Vagina (tissue), 2 donors: ENCODE measurements around the gene IGSF23. TPM values are rescaled to one million over a fixed set of nuclear protein-coding genes. Genes with fewer than 3 reads are reported as not detected.

Experiments used
- DNase-seq, 2 donors: peaks; one replicate each; pipeline ENCODE4 v3.0.0-alpha.2; 2017; ENCODE audit errors: extremely low spot score in 2 of 2
- H3K27ac ChIP-seq: fragments of 200-600 bp; sonication (generic); one replicate; pipeline ENCODE4 v1.5.1; 2019
- H3K27me3 ChIP-seq: fragments of 200-600 bp; sonication (generic); one replicate; pipeline ENCODE4 v1.5.1; 2019
- H3K36me3 ChIP-seq, 2 donors: fragments of 200-600 bp; sonication (generic); one replicate each; pipeline ENCODE4 v1.5.1; 2017 to 2019
- H3K4me1 ChIP-seq: fragments of 200-600 bp; sonication (generic); one replicate; pipeline ENCODE4 v1.5.1; 2019
- H3K4me3 ChIP-seq, 2 donors: fragments of 200-600 bp; sonication (generic); 1 replicate in 1 of 2; 2 replicates in 1 of 2; pipeline ENCODE4 v1.5.1; 2016 to 2019
- H3K9me3 ChIP-seq: fragments of 200-600 bp; sonication (generic); one replicate; pipeline ENCODE4 v1.5.1; 2019
- POLR2A ChIP-seq, 2 donors: fragments of 450-650 bp; IDR thresholded peaks; one replicate each; pipeline ENCODE4 v1.6.1; 2017; ENCODE audit warnings: antibody characterized with exemption in 2 of 2, mild to moderate bottlenecking in 2 of 2, moderate library complexity in 2 of 2
- POLR2AphosphoS5 ChIP-seq, 2 donors: sonication (generic); formaldehyde crosslinking; IDR thresholded peaks; one replicate each; pipeline ENCODE4 v1.9.0; 2017; ENCODE audit warnings: antibody characterized with exemption in 2 of 2, mild to moderate bottlenecking in 2 of 2, low read depth in 1 of 2; ENCODE audit not compliant: insufficient read depth in 1 of 2
- intact Hi-C: fragments of 100-400 bp; cut with DNase I; formaldehyde crosslinking; loops from one replicate; pipeline ENCODE4 v1.15.1; 2023
- total RNA-seq: library from RNA; depleted of rRNA; stranded (reverse); fragments of >200 nt; gene quantifications from one replicate; pipeline ENCODE4 v1.2.3, GENCODE V29; 2016
- TF ChIP-seq, protein P1 (sequence below), 3 experiments: fragments of 450-650 bp in 2 of 3; fragments of 200-600 bp in 1 of 3; sonication (generic) in 1 of 3; IDR thresholded peaks; one replicate each; pipeline ENCODE4 v1.5.1; 2017 to 2019; ENCODE audit warnings: antibody characterized with exemption in 3 of 3, mild to moderate bottlenecking in 2 of 3, moderate library complexity in 2 of 3

IGSF23 gene
- total RNA-seq, 1 donor from 2014 or later: not detected

- no peak for DNase-seq
- TF ChIP-seq, protein P1, sequence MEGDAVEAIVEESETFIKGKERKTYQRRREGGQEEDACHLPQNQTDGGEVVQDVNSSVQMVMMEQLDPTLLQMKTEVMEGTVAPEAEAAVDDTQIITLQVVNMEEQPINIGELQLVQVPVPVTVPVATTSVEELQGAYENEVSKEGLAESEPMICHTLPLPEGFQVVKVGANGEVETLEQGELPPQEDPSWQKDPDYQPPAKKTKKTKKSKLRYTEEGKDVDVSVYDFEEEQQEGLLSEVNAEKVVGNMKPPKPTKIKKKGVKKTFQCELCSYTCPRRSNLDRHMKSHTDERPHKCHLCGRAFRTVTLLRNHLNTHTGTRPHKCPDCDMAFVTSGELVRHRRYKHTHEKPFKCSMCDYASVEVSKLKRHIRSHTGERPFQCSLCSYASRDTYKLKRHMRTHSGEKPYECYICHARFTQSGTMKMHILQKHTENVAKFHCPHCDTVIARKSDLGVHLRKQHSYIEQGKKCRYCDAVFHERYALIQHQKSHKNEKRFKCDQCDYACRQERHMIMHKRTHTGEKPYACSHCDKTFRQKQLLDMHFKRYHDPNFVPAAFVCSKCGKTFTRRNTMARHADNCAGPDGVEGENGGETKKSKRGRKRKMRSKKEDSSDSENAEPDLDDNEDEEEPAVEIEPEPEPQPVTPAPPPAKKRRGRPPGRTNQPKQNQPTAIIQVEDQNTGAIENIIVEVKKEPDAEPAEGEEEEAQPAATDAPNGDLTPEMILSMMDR (IDR thresholded peaks at IDR 0.05): no peak
- TF ChIP-seq POLR2A (IDR thresholded peaks at IDR 0.05) (no peak), POLR2AphosphoS5 (IDR thresholded peaks at IDR 0.05; ENCODE audit: insufficient read depth in 1 of 2, low read depth in 1 of 2) (no peak)
- Histone ChIP-seq H3K36me3 (peaks cover 0 to 46% of the 10 kb centered on the region in 2 donors), H3K27ac (peak overlapping the region; percentile 57), H3K4me3 (no peak overlapping the region), H3K27me3 (no peaks in the 10 kb centered on the region), H3K9me3 (no peaks in the 10 kb centered on the region), H3K4me1 (peaks cover 20% of the 10 kb centered on the region)
- intact Hi-C loops: no loop called here
These were observed 35.4 kb downstream of the IGSF23 start for GRCh38 chr19:44648631-44649251.

- H3K4me3 ChIP-seq: no peak overlapping the region
- no peak for TF ChIP-seq POLR2AphosphoS5 (IDR thresholded peaks at IDR 0.05; ENCODE audit: insufficient read depth in 1 of 2, low read depth in 1 of 2)
- TF ChIP-seq, protein P1 (IDR thresholded peaks at IDR 0.05): no peak
- no peak for TF ChIP-seq POLR2A (IDR thresholded peaks at IDR 0.05)
- H3K27me3 ChIP-seq: no peaks in the 10 kb centered on the region
- H3K4me1 ChIP-seq: peaks cover 20% of the 10 kb centered on the region
- no peak for DNase-seq
- no peak overlapping the region for H3K27ac ChIP-seq
- H3K9me3 ChIP-seq: no peaks in the 10 kb centered on the region
- H3K36me3 ChIP-seq: peaks cover 0 to 54% of the 10 kb centered on the region in 2 donors
- intact Hi-C loops: no loop called here
These were observed 36.3 kb downstream of the IGSF23 start for GRCh38 chr19:44649578-44650145.

- DNase-seq: no peak
- Histone ChIP-seq H3K36me3 (peaks cover 0 to 75% of the 10 kb centered on the region in 2 donors), H3K27me3 (no peaks in the 10 kb centered on the region), H3K4me3 (no peak overlapping the region), H3K4me1 (peaks cover under 1% of the 10 kb centered on the region), H3K27ac (no peak overlapping the region), H3K9me3 (no peaks in the 10 kb centered on the region)
- TF ChIP-seq, protein P1 (IDR thresholded peaks at IDR 0.05): no peak
- TF ChIP-seq POLR2A (IDR thresholded peaks at IDR 0.05) (no peak), POLR2AphosphoS5 (IDR thresholded peaks at IDR 0.05; ENCODE audit: insufficient read depth in 1 of 2, low read depth in 1 of 2) (no peak)
- intact Hi-C loops: no loop called here
These were observed 40.0 kb downstream of the IGSF23 start for GRCh38 chr19:44653343-44653742.

DNA sequence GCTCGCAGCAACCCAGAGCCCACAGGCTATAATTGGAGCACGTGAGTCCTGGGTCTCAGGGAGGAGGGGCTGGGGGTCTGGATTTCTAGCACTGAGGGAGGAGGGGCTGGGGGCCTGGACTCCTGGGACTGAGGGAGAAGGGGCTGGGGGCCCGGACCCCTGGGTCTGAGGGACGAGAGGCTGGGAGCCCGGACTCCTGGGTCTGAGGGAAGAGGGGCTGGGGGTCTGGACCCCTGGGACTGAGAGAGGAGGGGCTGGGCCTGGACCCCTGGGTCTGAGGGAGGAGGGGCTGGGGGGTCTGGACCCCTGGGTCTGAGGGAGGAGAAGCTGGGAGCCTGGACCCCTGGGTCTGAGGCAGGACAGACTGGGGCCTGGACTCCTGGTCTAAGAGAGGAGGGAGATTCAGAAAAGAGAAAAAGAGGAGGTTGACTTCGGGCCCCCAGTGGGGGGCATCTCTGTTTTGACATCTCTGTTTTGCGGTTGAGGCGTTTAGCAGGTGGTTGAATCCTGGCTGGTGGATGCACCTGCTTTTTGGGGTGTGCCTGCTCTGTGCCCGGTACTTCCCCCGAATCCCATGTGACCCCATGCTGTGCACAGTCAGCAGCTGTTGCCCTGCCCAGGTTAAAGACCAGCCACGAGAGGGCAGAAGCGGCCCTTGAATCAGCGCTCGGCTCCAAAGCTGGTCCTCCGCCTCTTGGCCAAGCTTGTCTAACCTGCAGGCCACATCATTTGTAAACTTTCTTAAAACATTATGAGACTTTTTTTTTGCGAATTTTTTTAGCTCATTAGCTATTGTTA lies 40.8 kb downstream of the IGSF23 start:
- no peak for TF ChIP-seq POLR2A (IDR thresholded peaks at IDR 0.05)
- peak in 1 of 2 donors; percentile 55 for TF ChIP-seq POLR2AphosphoS5 (IDR thresholded peaks at IDR 0.05; ENCODE audit: insufficient read depth in 1 of 2, low read depth in 1 of 2)
- TF ChIP-seq, protein P1 (IDR thresholded peaks at IDR 0.05): peak in 1 of 3 experiments; percentile 31
- Histone ChIP-seq H3K36me3 (peaks cover 0 to 83% of the 10 kb centered on the region in 2 donors), H3K4me1 (no peaks in the 10 kb centered on the region), H3K27me3 (no peaks in the 10 kb centered on the region), H3K9me3 (no peaks in the 10 kb centered on the region), H3K4me3 (no peak overlapping the region), H3K27ac (no peak overlapping the region)
- DNase-seq: no peak
- intact Hi-C loops: no loop called here
